ENCODE measurements around the gene TRA2B.
"Not testable (repeated sequence)": the region's sequence is repeated elsewhere in the genome, so short reads cannot be mapped to it uniquely, and the experiment has no call there.

TRA2B gene

DNA sequence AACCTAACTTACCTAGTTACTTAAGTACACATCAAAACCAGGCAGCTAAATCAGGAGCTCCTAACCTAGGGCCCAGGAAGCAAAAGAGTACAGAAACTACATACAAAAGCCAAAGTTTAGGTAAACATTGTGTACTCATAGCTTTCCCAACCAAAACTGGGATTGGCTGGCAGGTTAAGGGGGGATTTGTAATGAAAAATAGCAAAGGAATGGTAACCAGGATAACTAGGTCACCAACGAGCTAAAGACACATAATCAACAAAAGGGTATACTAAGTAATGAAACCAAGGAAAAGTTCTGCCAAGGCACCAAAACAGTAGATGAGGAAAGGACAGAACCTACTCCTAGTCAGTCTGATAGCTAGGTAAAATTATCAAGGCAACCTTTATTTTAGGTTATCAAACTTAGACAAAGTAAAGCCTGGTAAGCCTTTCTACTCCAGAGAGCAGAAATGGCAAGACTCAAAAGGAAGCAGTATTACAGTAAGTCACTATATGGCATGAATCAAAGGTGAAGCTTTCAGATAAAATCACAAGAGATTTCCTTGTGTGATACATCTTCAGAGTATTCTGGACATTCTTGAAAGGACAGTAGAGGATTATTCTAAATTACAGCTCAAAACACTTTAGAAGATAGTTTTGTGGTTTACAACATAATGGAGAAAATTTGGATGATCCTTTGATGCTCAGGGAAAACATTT is 10.2 kb downstream of the TRA2B start:
- no peak for DNase-seq (ENCODE audit: low spot score)

DNA sequence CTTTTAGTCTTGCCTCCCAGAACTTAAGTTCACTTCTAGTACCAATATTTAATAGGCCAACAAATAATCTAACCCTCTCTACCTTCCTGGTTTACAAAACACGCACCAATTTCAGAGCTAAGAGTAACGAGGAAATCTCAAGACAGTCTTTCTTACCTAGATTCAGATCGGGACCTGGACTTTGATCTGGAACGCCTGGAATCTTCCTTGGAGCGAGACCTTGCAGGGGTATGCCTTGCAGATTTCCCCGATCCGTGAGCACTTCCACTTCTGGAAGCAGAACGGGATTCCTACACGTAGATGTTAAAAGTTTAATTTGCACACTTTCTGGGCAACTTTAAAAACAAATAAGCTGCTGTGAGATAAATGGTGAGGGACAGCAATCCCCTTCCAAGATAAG is 11.4 kb downstream of the TRA2B start:
- DNase-seq (ENCODE audit: low spot score) = no peak

DNA sequence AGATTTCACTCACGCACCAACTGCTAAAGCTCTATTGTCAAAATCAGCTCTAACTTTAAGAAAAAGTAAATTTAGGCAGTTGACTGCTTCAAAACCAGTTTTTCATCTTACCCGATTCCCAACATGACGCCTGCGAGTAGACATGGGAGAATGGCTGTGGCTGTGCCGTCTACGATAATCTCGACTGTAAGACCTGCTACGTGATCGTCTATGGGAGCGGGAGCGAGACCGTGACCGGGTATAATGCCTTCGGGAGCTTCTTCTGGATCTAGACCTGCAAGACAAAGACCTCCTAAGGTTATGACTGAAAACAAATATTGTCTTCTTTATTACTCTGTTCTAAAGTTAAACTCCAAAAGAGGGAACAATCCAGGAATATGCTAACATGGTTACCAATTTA is 12.5 kb downstream of the TRA2B start:
- DNase-seq (ENCODE audit: low spot score) = no peak

DNA sequence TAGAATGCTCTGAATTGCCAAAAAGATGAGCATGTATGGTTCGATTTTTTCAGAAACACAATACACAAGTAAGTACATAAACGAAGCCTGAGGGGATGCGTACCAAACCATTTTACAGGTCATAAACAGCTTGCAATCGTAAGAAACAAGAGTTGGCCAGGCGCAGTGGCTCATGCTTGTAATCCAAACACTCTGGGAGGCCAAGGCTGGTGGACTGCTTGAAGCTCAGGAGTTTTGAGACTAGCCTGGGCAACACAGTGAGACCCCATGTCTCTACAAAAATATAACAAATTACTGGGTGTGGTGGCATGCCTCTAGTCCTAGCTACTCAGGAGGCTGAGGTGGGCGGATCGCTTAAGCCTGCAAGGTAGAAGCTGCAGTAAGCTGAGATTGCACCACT is 13.4 kb downstream of the TRA2B start:
- DNase-seq (ENCODE audit: low spot score) = no peak

DNA sequence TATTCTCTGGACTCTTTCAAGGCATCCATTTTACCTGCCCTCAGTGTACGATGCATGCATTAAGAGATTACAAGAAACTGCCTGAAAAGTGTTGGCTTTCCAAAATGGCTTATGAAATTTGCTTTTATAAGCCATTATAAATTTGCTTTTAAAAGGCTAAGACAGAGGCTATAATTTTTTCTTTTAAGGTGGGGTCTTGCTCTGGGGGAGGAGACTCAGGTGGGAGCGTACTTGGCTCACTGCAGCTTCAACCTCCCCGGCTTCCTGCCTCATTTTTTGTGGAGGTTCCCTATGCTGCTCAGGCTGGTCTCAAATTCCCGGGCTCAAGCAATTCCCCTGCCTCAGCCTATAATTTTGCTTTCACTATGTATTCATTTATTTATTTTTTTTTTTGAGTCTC is 17.6 kb downstream of the TRA2B start:
- no peak for DNase-seq (ENCODE audit: low spot score)

DNA sequence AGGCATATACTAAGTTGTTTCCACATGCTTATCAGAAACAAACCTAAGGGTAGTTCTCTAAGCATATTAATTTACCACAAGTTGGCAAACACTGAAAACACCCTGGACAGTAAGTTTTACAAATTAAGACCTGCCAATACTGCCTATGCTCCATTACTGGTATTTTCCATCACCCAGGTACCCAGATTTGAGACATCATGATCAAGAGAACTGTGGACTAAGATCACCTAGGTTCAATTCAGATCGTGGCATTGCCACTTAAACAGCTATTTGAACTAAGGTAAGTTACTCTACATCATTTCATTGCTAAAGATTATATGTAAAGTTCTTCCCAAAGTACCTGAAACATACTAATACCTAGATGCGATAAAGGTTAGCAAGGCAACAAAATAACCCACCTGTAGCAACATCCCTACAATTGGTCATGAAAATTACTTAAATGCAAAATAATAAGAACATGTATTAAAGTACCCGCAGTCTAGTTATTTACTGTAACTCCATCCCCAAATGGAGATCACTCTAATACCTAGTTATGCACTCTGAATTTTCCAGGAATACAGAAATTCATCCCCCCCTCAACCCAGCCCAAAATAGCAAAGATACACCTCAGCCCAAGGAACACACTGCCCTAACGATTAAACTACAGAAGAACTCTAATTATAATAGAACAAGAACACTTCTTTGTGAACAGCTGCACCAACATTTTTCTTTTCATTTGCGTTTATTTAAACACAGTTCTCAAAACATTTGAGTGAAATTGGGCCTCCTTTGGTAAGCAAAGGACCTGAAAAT is 21.6 kb downstream of the TRA2B start:
- DNase-seq (ENCODE audit: low spot score) = no peak

DNA sequence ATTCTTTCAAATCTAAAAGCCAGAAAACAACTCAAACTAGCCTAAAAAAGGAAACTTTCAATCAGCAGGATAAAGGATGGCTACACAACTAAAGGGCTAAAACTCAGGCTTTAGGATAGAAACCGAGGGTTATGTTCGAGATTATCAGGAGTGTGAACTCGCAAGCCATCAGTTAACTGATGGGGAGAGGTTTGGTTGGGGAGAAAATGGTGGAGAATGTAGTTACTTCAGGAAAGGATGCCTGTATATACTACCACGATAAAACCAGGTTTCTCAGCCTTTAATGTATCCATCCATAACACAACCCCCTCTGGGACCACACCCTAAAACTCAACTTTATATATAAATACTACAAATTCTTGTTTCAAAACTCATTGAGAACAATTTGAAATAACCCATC is 22.2 kb downstream of the TRA2B start:
- DNase-seq (ENCODE audit: low spot score) = no peak

DNA sequence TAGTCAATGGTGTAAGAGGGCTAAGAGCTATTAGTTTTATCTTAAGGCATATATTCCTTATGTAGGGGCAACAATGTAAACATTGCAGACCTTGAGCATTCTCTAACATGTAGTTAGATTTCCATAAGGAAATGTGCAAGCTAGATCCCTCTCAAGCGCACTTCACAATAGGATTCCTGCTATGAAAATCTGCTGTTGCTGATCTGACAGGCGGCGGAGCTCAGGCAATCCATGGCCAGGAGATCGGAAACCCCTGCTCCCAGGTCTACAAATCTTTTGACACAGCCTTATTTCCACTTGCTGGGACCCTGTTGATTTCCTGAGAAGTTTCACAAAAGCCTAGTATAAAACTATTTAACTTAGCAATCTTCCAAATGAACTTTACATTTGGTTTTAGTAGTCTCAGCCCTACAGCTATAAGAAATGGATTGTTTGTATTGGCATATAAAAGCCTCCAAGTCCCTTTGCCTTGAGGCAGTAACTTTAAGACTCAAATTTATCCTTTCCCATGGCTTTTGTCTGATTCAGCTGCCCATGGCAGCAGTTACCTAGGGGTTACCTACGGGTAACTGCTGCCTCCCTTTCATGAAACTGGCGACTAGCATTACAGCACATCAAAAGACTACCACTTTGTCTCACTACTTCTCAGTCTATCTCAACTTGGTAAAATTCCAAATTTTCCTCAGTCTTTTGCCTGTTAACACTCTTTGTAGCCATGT is 22.7 kb downstream of the TRA2B start:
- no peak for DNase-seq (ENCODE audit: low spot score)

DNA sequence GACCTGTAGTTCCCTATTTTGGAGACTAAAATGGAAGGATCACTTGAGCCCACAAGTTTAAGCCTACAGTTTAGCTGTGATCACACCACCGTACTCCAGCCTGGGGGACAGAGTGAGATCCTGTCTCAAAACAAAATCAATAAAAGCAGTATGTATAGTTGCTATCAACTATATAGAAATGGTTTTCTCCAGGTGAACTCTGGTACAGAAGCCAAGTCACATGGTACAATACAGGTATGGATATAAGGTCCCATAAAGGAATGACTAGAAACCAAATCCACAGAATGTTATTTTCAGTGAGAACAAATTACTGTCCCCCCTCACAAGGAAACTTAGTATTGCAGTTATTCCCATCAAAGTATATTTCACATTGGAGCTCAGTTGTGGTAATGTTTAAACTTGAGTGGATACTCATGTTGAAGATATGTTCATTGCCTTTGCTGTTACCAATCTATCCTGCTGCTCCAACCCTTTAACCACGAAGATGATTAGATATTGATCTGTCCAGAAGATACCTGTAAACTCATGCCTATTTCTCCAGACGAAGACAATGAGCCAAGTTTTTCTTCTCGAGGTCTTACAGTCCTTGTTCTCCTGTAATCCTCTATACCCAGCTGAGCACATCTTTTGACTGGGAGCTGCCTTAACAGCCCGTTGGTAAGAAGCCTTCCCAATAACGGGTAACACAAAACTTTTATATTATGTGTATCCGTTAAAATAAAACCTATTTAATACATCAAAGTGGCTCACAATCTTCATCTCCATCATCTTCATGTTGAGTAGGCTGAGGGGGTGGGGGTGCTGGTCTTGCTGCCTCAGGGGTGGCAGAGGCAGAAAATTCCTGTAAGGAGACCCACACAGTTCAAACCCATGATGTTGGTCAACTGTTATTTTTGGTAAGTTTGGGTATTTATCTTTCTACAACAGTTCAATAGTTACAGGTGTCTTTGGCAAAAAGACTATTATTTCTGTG is 24.6 kb downstream of the TRA2B start:
- DNase-seq (ENCODE audit: low spot score) = no peak

DNA sequence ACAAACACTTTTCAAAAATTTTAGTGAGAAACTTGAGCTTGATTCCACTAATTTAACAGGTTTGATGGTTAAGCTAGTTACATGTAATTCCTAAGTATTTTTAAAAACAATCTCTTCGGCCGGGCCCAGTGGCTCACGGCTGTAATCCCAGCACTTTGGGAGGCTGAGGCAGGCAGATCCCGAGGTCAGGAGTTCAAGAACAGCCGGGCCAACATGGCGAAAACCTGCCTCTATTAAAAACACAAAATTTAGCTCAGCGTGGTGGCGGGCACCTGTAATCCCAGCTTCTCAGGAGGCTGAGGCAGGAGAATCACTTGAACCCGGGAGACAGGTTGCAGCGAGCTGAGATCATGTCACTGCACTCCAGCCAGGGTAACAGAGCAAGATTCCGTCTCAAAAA is 25.3 kb downstream of the TRA2B start:
- DNase-seq (ENCODE audit: low spot score) = no peak

DNA sequence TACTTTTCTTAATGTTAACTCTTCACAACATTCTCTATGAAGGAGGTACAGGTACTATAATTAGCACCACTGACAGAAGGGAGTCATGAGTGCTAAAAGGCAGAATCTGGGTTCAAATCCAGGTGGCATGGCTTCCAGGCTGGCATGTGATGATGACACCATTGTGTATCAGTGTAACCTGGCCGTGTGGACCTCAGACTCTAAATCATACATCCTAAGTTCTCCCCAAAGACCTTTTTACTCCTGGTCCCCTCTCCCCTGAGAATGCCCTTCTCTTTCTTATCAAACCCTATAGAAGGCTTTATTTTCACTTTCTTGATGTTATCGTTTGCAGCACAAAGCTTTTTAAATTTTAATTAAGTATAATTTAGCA is 26.8 kb downstream of the TRA2B start:
- not testable (repeated sequence) for DNase-seq (ENCODE audit: low spot score)

DNA sequence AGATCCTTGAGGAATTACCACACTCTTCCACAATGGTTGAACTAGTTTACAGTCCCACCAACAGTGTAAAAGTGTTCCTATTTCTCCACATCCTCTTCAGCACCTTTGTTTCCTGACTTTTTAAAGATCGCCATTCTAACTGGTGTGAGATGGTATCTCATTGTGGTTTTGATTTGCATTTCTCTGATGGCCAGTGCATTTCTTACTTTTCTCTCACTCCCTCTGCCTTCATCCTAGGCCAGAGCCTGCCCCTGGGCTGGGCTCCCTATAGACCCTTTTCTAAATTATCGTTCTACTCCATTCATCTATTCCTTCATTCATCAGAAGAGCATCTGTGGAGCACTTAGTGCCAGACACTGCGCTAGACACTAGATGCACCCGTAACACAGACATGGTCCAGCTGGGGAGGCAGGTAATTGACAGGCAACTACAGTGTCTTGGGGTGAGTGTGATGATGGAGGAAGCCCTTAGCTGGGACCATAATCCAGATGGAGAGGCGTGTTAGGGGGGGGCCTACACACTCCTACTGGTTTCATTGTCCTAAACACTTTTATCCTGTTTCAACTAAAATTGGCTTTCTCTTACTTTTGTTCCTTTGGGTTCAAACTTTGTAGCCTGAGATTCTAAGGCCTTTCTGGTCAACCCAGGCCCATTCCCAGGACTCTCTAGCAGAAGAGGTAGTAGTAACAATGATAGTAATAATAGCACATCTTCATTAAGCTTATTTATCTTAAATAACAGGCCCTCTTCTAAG is 27.3 kb downstream of the TRA2B start:
- not testable (repeated sequence) for DNase-seq (ENCODE audit: low spot score)

DNA sequence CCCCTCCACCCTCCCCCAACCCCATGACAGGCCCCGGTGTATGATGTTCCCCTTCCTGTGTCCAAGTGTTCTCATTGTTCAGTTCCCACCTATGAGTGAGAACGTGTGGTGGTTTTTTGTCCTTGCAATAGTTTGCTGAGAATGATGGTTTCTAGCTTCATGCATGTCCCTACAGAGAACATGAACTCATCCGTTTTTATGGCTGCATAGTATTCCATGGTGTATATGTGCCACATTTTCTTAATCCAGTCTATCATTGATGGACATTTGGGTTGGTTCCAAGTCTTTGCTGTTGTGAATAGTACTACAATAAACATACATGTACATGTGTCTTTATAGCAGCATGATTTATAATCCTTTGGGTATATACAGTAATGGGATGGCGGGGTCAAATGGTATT is 27.9 kb downstream of the TRA2B start:
- not testable (repeated sequence) for DNase-seq (ENCODE audit: low spot score)

DNA sequence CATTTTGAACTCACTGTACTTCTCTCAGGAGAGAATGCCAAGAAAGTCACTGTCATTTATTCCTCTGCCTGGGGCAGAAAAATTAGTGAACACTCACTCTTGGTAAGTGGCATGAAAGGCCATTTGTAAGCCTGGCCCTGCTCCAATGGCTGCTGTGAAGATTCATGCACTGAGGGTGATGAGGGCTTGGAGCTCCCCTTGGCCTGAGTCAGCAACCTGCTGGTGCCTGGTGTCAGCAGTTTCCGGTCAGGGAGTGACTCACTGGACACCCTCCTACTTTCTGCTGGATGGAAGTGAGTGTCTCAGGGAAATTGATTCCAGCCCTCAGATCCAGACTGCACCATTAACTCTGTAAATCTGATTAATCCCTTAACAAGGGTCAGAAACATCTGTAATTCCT is 37.6 kb downstream of the TRA2B start:
- no peak for DNase-seq (ENCODE audit: low spot score)

DNA sequence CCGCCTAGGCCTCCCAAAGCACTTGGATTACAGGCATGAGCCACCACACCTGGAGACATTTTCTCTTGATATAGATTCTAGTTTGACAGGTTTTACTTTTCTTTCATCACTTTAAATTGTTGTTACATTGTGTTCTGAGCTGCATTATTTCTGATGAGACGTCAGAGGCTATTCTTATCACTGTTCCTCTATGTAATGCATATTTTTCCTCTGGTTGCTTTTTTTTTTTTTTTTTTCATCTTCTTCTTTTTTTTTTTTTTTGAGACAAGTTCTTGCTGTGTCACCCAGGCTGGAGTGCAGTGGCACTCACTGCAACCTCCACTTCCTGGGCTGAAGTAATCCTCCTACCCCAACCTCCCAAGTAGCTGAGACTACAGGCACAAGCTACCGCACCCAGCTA is 41.2 kb downstream of the TRA2B start:
- no peak for DNase-seq (ENCODE audit: low spot score)

DNA sequence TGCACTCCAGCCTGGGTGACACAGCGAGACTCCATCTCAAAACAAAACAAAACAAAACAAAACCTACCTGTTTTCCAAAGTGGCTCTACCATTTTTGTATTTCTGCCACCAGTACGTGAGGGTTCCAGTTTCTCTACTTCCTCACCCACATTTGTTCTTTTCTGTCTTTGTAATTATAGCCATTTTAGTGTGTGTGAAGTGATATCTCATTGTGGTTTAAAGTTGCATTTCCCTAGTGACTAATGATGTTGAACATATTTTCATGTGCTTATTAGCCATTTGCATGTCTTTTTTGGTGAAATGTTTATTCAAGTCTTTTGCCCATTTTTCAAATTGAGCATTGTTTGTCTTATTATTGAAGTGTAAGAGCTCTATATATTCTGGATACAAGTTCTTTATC is 50.7 kb downstream of the TRA2B start:
- no peak for DNase-seq (ENCODE audit: low spot score)

DNA sequence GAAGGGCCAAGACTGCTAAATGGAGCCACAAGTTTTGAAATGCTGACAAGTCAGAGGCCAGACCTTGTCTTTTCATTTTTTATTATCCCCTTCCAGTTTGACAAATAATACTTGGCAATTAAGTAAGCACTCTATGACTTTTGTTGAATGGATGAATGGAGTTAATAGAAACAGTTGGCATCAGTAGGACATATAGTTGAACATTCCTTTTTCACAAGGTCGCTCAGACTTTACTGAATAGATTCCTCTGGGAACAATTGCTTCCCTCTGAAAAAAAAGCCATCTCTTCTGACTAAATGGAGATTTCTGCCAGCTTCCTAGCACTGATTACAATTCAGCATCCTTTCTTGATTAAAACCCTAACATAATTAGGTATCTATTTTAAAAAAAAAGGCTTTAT is 53.2 kb downstream of the TRA2B start:
- DNase-seq (ENCODE audit: low spot score) = no peak

DNA sequence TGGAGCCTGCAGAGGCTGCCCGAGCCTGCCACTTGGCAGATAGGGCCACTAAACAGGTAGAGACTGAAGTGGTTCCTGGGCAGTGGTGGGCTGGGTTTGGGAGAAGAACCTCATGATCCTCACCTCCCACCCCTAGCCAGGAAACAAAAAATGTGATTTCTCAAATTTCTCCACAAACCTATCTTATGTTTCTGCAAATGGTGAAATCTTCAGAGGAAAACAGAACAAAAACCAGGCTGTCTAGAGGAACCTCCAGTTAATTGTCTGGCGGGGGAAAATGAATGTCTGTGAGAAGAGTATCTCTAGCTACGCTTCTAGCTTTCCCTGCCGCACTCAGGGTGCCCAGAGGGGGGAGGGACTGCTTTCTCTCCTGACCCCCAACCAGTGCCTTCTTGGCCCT is 55.9 kb downstream of the TRA2B start:
- DNase-seq (ENCODE audit: low spot score) = no peak

DNA sequence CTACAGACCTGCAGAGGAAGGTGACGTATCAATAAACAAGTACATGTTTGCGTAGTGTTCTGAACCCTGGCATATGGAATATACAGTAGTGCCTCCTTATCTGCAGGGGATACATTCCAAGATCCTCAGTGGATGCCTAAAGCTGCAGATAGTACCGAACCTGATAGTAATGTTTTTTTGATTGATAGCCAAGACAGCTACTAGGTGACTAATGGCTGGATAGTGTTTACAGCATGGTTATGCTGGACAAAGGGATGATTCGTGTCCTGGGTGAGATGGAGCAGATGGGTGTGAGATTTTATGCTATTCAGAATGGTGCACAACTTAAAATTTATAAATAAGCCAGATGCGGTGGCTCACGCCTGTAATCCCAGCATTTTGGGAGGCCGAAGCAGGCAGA is 57.2 kb downstream of the TRA2B start:
- no peak for DNase-seq (ENCODE audit: low spot score)

DNA sequence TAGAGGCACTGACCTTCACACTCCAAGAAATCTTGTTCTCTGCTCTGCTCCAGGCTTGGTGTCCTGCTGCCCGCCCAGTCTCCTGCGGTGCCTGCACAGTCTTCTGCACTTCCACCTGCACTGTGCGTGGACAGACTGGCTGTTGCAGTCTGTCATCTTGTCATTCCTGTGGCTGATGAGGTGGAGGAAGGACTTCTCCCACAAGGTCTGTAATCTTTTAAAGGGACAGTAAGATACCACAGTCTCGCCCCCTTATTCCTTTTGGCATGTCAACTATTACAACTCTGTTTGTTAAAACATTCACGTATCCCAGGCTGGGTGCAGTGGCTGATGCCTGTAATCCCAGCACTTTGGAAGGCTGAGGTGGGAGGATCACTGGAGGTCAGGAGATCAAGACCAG is 58.9 kb downstream of the TRA2B start:
- DNase-seq (ENCODE audit: low spot score) = no peak

DNA sequence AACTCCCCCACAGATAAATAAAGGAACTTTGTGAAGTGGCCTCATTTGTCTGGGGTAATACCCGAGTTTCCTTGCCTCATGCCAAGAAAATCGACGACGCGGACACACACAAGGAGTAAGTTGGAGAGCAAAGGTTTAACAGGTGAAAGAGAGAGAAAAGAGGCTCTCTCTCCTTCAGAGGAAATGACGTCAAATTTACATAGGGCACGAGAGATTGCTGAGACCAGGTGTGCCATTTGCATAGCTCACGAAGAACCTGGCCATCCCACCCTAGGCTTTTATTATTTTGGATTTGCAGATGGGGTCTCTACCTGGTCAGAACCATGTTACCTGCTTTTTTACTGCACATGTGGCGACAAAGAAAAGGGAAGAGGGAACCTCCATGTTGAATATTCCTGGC is 63.7 kb downstream of the TRA2B start:
- no peak for DNase-seq (ENCODE audit: low spot score)
